Liver (tissue), 9 donors: ENCODE results near the gene TXNDC16. TPM values are rescaled to one million over a fixed set of nuclear protein-coding genes. Genes with fewer than 3 reads are reported as not detected.

Experiments
- DNase-seq: peaks from one replicate; pipeline ENCODE4 v3.0.0-alpha.2; 2017; ENCODE audit warnings: low spot score
- H3K27ac ChIP-seq, 2 donors: one replicate each; pipeline ENCODE4 v1.7.0; 2013; ENCODE audit warnings: inconsistent platforms in 2 of 2, low read length in 2 of 2, control low read depth in 1 of 2, low read depth in 1 of 2, mild to moderate bottlenecking in 1 of 2
- H3K27me3 ChIP-seq, 4 donors: one replicate each; pipeline versions ENCODE4 v1.6.1 to v1.7.0; 2013; ENCODE audit warnings: low read length in 3 of 4, inconsistent platforms in 1 of 4, mild to moderate bottlenecking in 1 of 4, moderate library complexity in 1 of 4; ENCODE audit not compliant: control insufficient read depth in 4 of 4, insufficient read depth in 4 of 4
- H3K36me3 ChIP-seq, 4 donors: one replicate each; pipeline versions ENCODE4 v1.6.1 to v1.7.0; 2013; ENCODE audit warnings: low read length in 3 of 4, mild to moderate bottlenecking in 3 of 4, low read depth in 1 of 4, moderate library complexity in 1 of 4; ENCODE audit not compliant: control insufficient read depth in 4 of 4, insufficient read depth in 3 of 4
- H3K4me1 ChIP-seq, 4 donors: one replicate each; pipeline versions ENCODE4 v1.6.1 to v1.7.0; 2013; ENCODE audit warnings: low read length in 3 of 4, mild to moderate bottlenecking in 3 of 4, moderate library complexity in 1 of 4; ENCODE audit not compliant: control insufficient read depth in 4 of 4, insufficient read depth in 4 of 4
- H3K4me3 ChIP-seq, 3 donors: one replicate each; pipeline versions ENCODE4 v1.6.1 to v1.7.0; 2013; ENCODE audit warnings: low read length in 3 of 3, control low read depth in 1 of 3, low read depth in 1 of 3, mild to moderate bottlenecking in 1 of 3
- H3K9ac ChIP-seq, 2 donors: one replicate each; pipeline ENCODE4 v1.7.0; 2013; ENCODE audit warnings: low read length in 2 of 2, mild to moderate bottlenecking in 2 of 2, moderate library complexity in 2 of 2, control low read depth in 1 of 2, low read depth in 1 of 2
- H3K9me3 ChIP-seq, 4 donors: one replicate each; pipeline versions ENCODE4 v1.6.1 to v1.7.0; 2013; ENCODE audit warnings: low read length in 3 of 4; ENCODE audit not compliant: control insufficient read depth in 4 of 4
- EGR1 ChIP-seq, 2 donors: IDR thresholded peaks; 2 replicates each; pipeline ENCODE4 v1.6.1; 2016 to 2018; ENCODE audit warnings: antibody characterized with exemption in 2 of 2, low read depth in 2 of 2
- FOXA1 ChIP-seq: IDR thresholded peaks from 2 replicates; pipeline ENCODE4 v1.6.1; 2016; ENCODE audit warnings: antibody characterized with exemption
- FOXA2 ChIP-seq: IDR thresholded peaks from 2 replicates; pipeline ENCODE4 v1.6.1; 2016; ENCODE audit warnings: antibody characterized with exemption
- GABPA ChIP-seq, 2 donors: IDR thresholded peaks in 1 of 2; conservative IDR thresholded peaks in 1 of 2; 2 replicates each; pipeline ENCODE4 v1.6.1; 2016; ENCODE audit warnings: antibody characterized with exemption in 2 of 2, mild to moderate bottlenecking in 1 of 2, moderate library complexity in 1 of 2
- HNF4A ChIP-seq, 2 donors: conservative IDR thresholded peaks; 2 replicates each; pipeline ENCODE4 v1.6.1; 2016; ENCODE audit warnings: antibody characterized with exemption in 2 of 2, mild to moderate bottlenecking in 2 of 2
- HNF4G ChIP-seq: IDR thresholded peaks from 2 replicates; pipeline ENCODE4 v1.6.1; 2016; ENCODE audit warnings: antibody characterized with exemption
- JUND ChIP-seq, 2 donors: IDR thresholded peaks; 2 replicates each; pipeline ENCODE4 v1.6.1; 2016; ENCODE audit warnings: antibody characterized with exemption in 2 of 2
- NR2F2 ChIP-seq: IDR thresholded peaks from 2 replicates; pipeline ENCODE4 v1.6.1; 2016; ENCODE audit warnings: antibody characterized with exemption
- RAD21 ChIP-seq, 2 donors: IDR thresholded peaks; 2 replicates each; pipeline ENCODE4 v1.6.1; 2016; ENCODE audit warnings: antibody characterized with exemption in 2 of 2, mild to moderate bottlenecking in 2 of 2
- RXRA ChIP-seq, 2 donors: IDR thresholded peaks; 2 replicates each; pipeline ENCODE4 v1.6.1; 2017 to 2018; ENCODE audit warnings: antibody characterized with exemption in 2 of 2, mild to moderate bottlenecking in 1 of 2
- SP1 ChIP-seq: IDR thresholded peaks from 2 replicates; pipeline ENCODE4 v1.6.1; 2018; ENCODE audit warnings: antibody characterized with exemption, mild to moderate bottlenecking
- TAF1 ChIP-seq: conservative IDR thresholded peaks from 2 replicates; pipeline ENCODE4 v1.6.1; 2016; ENCODE audit warnings: antibody characterized with exemption, mild to moderate bottlenecking
- YY1 ChIP-seq: IDR thresholded peaks from 2 replicates; pipeline ENCODE4 v1.6.1; 2016; ENCODE audit warnings: antibody characterized with exemption, mild to moderate bottlenecking
- WGBS: extraction: QIAGEN DNeasy Blood & Tissue Kit; methylation state at CpG from one replicate; pipeline ENCODE4 v1.1.7; 2013; 5-methylcytosine and 5-hydroxymethylcytosine counted together
- polyA plus RNA-seq, 2 donors: library from polyadenylated mRNA; stranded (reverse) in 1 of 2; unstranded in 1 of 2; fragments of 200-250 nt in 1 of 2; fragments of >200 nt in 1 of 2; fragmentation: Nextera tagmentation in 1 of 2; extraction: Ambion mirVana in 1 of 2; gene quantifications; one replicate each; pipeline versions ENCODE4 v1.2.1 to v1.2.3, GENCODE V29; 2013 to 2015
- total RNA-seq, 2 donors: library from RNA; depleted of rRNA; stranded (reverse); fragments of >200 nt; gene quantifications; one replicate each; pipeline ENCODE4 v1.2.3, GENCODE V29; 2014
- TF ChIP-seq, protein P1 (sequence below): IDR thresholded peaks from 2 replicates; pipeline ENCODE4 v1.6.1; 2016; ENCODE audit warnings: antibody characterized with exemption
- TF ChIP-seq, protein P2 (sequence below): IDR thresholded peaks from 2 replicates; pipeline ENCODE4 v1.6.1; 2016; ENCODE audit warnings: antibody characterized with exemption
- TF ChIP-seq, protein P3 (sequence below): fragments of 150-350 bp; IDR thresholded peaks from 2 replicates; pipeline ENCODE4 v1.5.1; 2017; ENCODE audit warnings: improper control_type of control experiment, low read depth, low read length; ENCODE audit not compliant: missing input control
- TF ChIP-seq, protein P4 (sequence below): IDR thresholded peaks from 2 replicates; pipeline ENCODE4 v1.6.1; 2016; ENCODE audit warnings: antibody characterized with exemption
- TF ChIP-seq, protein P5 (sequence below): IDR thresholded peaks from 2 replicates; pipeline ENCODE4 v1.6.1; 2016; ENCODE audit warnings: antibody characterized with exemption, mild to moderate bottlenecking
- donor health status: healthy.
- donor health status: healthy.
- donor health status: healthy.
- donor health status: healthy.
- donor health status: healthy.

The TXNDC16 gene
- total and polyA plus RNA-seq, 4 donors: 2.0 to 16.2 (median 4.1) TPM

DNA sequence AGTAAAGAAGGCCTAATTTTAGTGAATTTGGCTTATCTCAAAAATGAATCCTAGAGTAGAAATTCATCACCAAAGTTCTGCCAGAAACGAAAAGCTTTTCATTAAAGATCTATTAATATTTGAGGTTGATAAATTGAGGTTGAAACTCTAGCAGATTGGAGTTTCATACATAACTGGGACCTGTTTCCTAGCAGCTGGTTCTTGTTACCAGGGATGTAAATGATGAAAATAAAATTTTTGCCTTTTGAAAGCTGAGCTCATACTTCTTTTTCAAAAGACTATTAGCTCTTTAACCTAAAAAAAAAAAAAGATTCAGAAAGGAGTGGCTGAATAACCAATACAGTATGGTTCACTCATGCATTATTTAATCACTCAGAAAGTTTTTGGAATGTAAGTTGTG, 139.9 kb downstream of the TXNDC16 start:
- Histone ChIP-seq H3K27ac (no peak overlapping the region), H3K27me3 (no peaks in the 10 kb centered on the region), H3K4me1 (no peaks in the 10 kb centered on the region), H3K4me3 (no peak overlapping the region), H3K9ac (no peak overlapping the region), H3K9me3 (no peaks in the 10 kb centered on the region), H3K36me3 (no peaks in the 10 kb centered on the region)
- DNase-seq: no peak
- WGBS: 61% methylated on average over 1 of the region's 1 CpG
- TF ChIP-seq, protein P1, sequence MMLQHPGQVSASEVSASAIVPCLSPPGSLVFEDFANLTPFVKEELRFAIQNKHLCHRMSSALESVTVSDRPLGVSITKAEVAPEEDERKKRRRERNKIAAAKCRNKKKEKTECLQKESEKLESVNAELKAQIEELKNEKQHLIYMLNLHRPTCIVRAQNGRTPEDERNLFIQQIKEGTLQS: no peak
- TF ChIP-seq RAD21 (IDR thresholded peaks at IDR 0.05) (no peak), FOXA2 (no peak), HNF4A (conservative IDR thresholded peaks at IDR 0.05) (no peak), TAF1 (no peak), NR2F2 (no peak), JUND (IDR thresholded peaks at IDR 0.05) (no peak), FOXA1 (no peak), GABPA (IDR thresholded peaks at IDR 0.05 in 1 of 2, conservative IDR thresholded peaks at IDR 0.05 in 1 of 2) (no peak), RXRA (IDR thresholded peaks at IDR 0.05) (no peak), SP1 (no peak), YY1 (no peak), EGR1 (IDR thresholded peaks at IDR 0.05; ENCODE audit: low read depth in 2 of 2) (no peak), HNF4G (no peak)
- TF ChIP-seq, protein P2, sequence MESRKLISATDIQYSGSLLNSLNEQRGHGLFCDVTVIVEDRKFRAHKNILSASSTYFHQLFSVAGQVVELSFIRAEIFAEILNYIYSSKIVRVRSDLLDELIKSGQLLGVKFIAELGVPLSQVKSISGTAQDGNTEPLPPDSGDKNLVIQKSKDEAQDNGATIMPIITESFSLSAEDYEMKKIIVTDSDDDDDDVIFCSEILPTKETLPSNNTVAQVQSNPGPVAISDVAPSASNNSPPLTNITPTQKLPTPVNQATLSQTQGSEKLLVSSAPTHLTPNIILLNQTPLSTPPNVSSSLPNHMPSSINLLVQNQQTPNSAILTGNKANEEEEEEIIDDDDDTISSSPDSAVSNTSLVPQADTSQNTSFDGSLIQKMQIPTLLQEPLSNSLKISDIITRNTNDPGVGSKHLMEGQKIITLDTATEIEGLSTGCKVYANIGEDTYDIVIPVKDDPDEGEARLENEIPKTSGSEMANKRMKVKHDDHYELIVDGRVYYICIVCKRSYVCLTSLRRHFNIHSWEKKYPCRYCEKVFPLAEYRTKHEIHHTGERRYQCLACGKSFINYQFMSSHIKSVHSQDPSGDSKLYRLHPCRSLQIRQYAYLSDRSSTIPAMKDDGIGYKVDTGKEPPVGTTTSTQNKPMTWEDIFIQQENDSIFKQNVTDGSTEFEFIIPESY: no peak
- TF ChIP-seq, protein P3, sequence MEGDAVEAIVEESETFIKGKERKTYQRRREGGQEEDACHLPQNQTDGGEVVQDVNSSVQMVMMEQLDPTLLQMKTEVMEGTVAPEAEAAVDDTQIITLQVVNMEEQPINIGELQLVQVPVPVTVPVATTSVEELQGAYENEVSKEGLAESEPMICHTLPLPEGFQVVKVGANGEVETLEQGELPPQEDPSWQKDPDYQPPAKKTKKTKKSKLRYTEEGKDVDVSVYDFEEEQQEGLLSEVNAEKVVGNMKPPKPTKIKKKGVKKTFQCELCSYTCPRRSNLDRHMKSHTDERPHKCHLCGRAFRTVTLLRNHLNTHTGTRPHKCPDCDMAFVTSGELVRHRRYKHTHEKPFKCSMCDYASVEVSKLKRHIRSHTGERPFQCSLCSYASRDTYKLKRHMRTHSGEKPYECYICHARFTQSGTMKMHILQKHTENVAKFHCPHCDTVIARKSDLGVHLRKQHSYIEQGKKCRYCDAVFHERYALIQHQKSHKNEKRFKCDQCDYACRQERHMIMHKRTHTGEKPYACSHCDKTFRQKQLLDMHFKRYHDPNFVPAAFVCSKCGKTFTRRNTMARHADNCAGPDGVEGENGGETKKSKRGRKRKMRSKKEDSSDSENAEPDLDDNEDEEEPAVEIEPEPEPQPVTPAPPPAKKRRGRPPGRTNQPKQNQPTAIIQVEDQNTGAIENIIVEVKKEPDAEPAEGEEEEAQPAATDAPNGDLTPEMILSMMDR: no peak
- TF ChIP-seq, protein P4, sequence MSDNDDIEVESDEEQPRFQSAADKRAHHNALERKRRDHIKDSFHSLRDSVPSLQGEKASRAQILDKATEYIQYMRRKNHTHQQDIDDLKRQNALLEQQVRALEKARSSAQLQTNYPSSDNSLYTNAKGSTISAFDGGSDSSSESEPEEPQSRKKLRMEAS: no peak
- TF ChIP-seq, protein P5, sequence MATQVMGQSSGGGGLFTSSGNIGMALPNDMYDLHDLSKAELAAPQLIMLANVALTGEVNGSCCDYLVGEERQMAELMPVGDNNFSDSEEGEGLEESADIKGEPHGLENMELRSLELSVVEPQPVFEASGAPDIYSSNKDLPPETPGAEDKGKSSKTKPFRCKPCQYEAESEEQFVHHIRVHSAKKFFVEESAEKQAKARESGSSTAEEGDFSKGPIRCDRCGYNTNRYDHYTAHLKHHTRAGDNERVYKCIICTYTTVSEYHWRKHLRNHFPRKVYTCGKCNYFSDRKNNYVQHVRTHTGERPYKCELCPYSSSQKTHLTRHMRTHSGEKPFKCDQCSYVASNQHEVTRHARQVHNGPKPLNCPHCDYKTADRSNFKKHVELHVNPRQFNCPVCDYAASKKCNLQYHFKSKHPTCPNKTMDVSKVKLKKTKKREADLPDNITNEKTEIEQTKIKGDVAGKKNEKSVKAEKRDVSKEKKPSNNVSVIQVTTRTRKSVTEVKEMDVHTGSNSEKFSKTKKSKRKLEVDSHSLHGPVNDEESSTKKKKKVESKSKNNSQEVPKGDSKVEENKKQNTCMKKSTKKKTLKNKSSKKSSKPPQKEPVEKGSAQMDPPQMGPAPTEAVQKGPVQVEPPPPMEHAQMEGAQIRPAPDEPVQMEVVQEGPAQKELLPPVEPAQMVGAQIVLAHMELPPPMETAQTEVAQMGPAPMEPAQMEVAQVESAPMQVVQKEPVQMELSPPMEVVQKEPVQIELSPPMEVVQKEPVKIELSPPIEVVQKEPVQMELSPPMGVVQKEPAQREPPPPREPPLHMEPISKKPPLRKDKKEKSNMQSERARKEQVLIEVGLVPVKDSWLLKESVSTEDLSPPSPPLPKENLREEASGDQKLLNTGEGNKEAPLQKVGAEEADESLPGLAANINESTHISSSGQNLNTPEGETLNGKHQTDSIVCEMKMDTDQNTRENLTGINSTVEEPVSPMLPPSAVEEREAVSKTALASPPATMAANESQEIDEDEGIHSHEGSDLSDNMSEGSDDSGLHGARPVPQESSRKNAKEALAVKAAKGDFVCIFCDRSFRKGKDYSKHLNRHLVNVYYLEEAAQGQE: no peak
